K562 (cell line): ENCODE measurements around the gene CCNY. TPM values are rescaled to one million over a fixed set of nuclear protein-coding genes. Genes with fewer than 3 reads are reported as not detected.

Source experiments
- ATAC-seq: fragments of 200-7000 bp; cut with Tn5 transposase; 3 replicates; pipeline ENCODE4 v1.9.1; 2020; ENCODE audit warnings: moderate library complexity
- BruUV-seq: library from RNA; stranded (reverse); fragments of 400-500 nt; replicated peaks from 2 replicates; lab custom pipeline; 2021; lab: Mats Ljungman, UMichigan
- CTCF ChIA-PET: fragments of 300-600 bp; formaldehyde crosslinking; extraction: SDS; loops from one replicate; lab custom pipeline; 2021; ENCODE audit warnings: low intra/inter-chr PET ratio; lab: Yijun Ruan, JAX
- POLR2A ChIA-PET: fragments of 300-600, 350-650 bp; sonication (Branson Sonifier 250); formaldehyde crosslinking; extraction: SDS; loops from one replicate; lab custom pipeline; 2021; ENCODE audit warnings: antibody characterized with exemption, inconsistent platforms; lab: Yijun Ruan, JAX
- DNase-seq, 4 experiments: peaks; one replicate each; pipeline versions ENCODE4 v3.0.0 to v3.0.0-alpha.2; 2011 to 2018; ENCODE audit warnings: low spot score in 3 of 4, mixed read lengths in 3 of 4; ENCODE audit errors: extremely low read depth in 1 of 4
- FAIRE-seq: peaks from 2 replicates; lab custom pipeline; 2011; peaks lifted over from hg19 to GRCh38; lab: Jason Lieb, UNC
- H2AFZ ChIP-seq: 2 replicates; pipeline ENCODE4 v1.6.0; 2011; ENCODE audit warnings: low read depth, low read length, control low read depth, inconsistent platforms
- H3K27ac ChIP-seq: fragments of 200-600 bp; 3 replicates; pipeline ENCODE4 v1.8.0; 2011; ENCODE audit warnings: low read depth, mild to moderate bottlenecking, control low read depth, inconsistent platforms, low read length, moderate library complexity, mixed read lengths; ENCODE audit errors: extremely low read depth
- H3K27me3 ChIP-seq, 2 experiments: fragments of 300-600 bp in 1 of 2; 2 replicates in 1 of 2; 3 replicates in 1 of 2; pipeline versions ENCODE4 v1.6.0 to v1.8.0; 2011; ENCODE audit warnings: inconsistent platforms in 2 of 2, low read length in 2 of 2, mild to moderate bottlenecking in 1 of 2, mixed read lengths in 1 of 2, moderate library complexity in 1 of 2; ENCODE audit not compliant: control insufficient read depth in 2 of 2, insufficient read depth in 2 of 2
- H3K36me3 ChIP-seq: fragments of 300-600 bp; 3 replicates; pipeline ENCODE4 v1.8.0; 2011; ENCODE audit warnings: mild to moderate bottlenecking, low read length, inconsistent platforms; ENCODE audit not compliant: control insufficient read depth, insufficient read depth
- H3K4me1 ChIP-seq, 2 experiments: fragments of 200-600 bp in 1 of 2; replicated peaks in 1 of 2; 2 replicates in 1 of 2; 3 replicates in 1 of 2; pipeline versions ENCODE4 v1.5.1 to v1.8.0; 2011; ENCODE audit warnings: inconsistent platforms in 2 of 2, low read length in 2 of 2, mild to moderate bottlenecking in 1 of 2, mixed read lengths in 1 of 2, moderate library complexity in 1 of 2; ENCODE audit not compliant: control insufficient read depth in 2 of 2, insufficient read depth in 2 of 2
- H3K4me2 ChIP-seq: 2 replicates; pipeline ENCODE4 v1.6.1; 2011; ENCODE audit warnings: low read length, control low read depth, inconsistent platforms, mixed read lengths; ENCODE audit not compliant: insufficient read depth
- H3K4me3 ChIP-seq: fragments of 200-600 bp; sonication (generic), shearing (Covaris generic); 2 replicates; pipeline ENCODE4 v1.5.1; 2016; ENCODE audit warnings: control low read depth, inconsistent platforms
- H3K79me2 ChIP-seq: fragments of 200-600 bp; 3 replicates; pipeline ENCODE4 v1.8.0; 2011; ENCODE audit warnings: low read length, inconsistent platforms; ENCODE audit not compliant: control insufficient read depth, insufficient read depth
- H3K9ac ChIP-seq, 2 experiments: 2 replicates each; pipeline versions ENCODE4 v1.6.0 to v1.6.1; 2011; ENCODE audit warnings: low read depth in 2 of 2, low read length in 2 of 2, control low read depth in 1 of 2, inconsistent platforms in 1 of 2, mild to moderate bottlenecking in 1 of 2, mixed read lengths in 1 of 2; ENCODE audit not compliant: insufficient read depth in 1 of 2
- H3K9me1 ChIP-seq: one replicate; pipeline ENCODE4 v1.6.0; 2011; ENCODE audit warnings: inconsistent platforms, mild to moderate bottlenecking, low read length, moderate library complexity; ENCODE audit not compliant: control insufficient read depth, insufficient read depth
- H3K9me3 ChIP-seq: replicated peaks from 2 replicates; pipeline ENCODE4 v1.5.1; 2011; ENCODE audit warnings: low read depth, low read length, inconsistent platforms; ENCODE audit not compliant: control insufficient read depth, insufficient read depth
- H4K20me1 ChIP-seq: replicated peaks from 2 replicates; pipeline ENCODE4 v1.6.1; 2011; ENCODE audit warnings: low read length, inconsistent platforms, mixed read lengths; ENCODE audit not compliant: control insufficient read depth, insufficient read depth
- WGBS: fragments of 100-300 bp; shearing (Covaris generic); methylation state at CpG from one replicate; pipeline ENCODE4 v1.1.6; 2016; ENCODE audit warnings: low coverage, mixed read lengths; ENCODE audit not compliant: insufficient coverage; ENCODE audit errors: missing lambda C conversion rate; 5-methylcytosine and 5-hydroxymethylcytosine counted together
- in situ Hi-C: fragments of 300-500 bp; cut with MboI; formaldehyde crosslinking; loops from 4 replicates; pipeline ENCODE4 v1.15.0; 2018; ENCODE audit warnings: inconsistent platforms, mixed read lengths
- intact Hi-C: fragments of 100-400 bp; cut with micrococcal nuclease; formaldehyde crosslinking; loops from 2 replicates; pipeline ENCODE4 v1.14.2; 2022
- polyA plus RNA-seq, 8 experiments: library from polyadenylated mRNA; depleted of rRNA in 4 of 8; stranded (reverse) in 5 of 8; unstranded in 3 of 8; fragments of >200 nt; fragmentation: Nextera tagmentation in 2 of 8; fragmentation: Illumina TruSeq in 1 of 8; extraction: Ambion mirVana in 2 of 8; extraction: Trizol in 1 of 8; gene quantifications; 2 replicates each; pipeline versions ENCODE4 v1.2.1 to v1.2.3, GENCODE V29; 2011 to 2014; ENCODE audit warnings: inconsistent platforms in 1 of 8, missing spikeins in 1 of 8
- total RNA-seq, 7 experiments: library from RNA; depleted of rRNA in 6 of 7; stranded (reverse); fragments of >200 nt in 6 of 7; fragmentation: Illumina TruSeq in 2 of 7; extraction: Trizol in 2 of 7; gene quantifications; 2 replicates each; pipeline versions ENCODE4 v1.2.1 to v1.2.3, GENCODE V29; 2011 to 2021; ENCODE audit warnings: low replicate concordance in 1 of 7
- TF ChIP-seq, protein P1 (sequence below): fragments of 450-650 bp; formaldehyde crosslinking; conservative IDR thresholded peaks from 2 replicates; pipeline ENCODE4 v1.4.0; 2022; ENCODE audit warnings: mild to moderate bottlenecking, missing genetic modification characterization
- TF ChIP-seq, protein P2 (sequence below), 3 experiments: IDR thresholded peaks in 2 of 3; conservative IDR thresholded peaks in 1 of 3; 2 replicates each; pipeline ENCODE4 v1.5.1; 2011 to 2012; ENCODE audit warnings: low read length in 3 of 3, mild to moderate bottlenecking in 3 of 3, control low read depth in 2 of 3, improper control_type of control experiment in 1 of 3, inconsistent platforms in 1 of 3, low read depth in 1 of 3, mixed read lengths in 1 of 3, moderate library complexity in 1 of 3; ENCODE audit not compliant: insufficient read depth in 2 of 3

CCNY gene
- total and polyA plus RNA-seq, 9 of the 15 experiments (the other 6 are each of a cell fraction or from before 2014, with no cell fraction given), result 8.4 to 109 (median 38.6) TPM

DNA sequence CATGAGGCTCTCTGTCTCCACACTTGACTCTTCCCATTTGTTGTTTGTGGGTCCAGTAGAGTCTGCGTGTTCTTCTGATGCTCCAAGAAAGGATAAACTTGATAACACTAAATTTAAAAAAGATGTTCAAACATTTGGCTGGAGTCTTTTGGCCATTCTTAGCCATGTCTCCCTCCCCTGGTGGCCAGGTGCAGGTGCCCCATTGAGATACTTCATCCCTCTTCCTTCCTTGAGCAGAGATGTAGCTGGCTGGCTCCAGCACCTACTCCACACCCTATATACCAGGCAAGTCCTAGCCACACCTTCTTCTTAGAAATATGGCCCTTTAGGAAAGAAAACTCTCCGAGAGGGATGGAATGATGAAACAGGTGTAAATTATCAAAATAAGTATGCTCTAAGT is 165.6 kb downstream of the CCNY start:
- WGBS, result 86% methylated on average over 2 of the region's 2 CpGs

More for the DNA sequence above, 165.6 kb downstream of the CCNY start:
- H4K20me1 ChIP-seq, result peaks cover 5% of the 10 kb centered on the region
- peak; percentile 59; the same call in 2 of the 3 replicates for ATAC-seq
- H3K9me3 ChIP-seq, result no peaks in the 10 kb centered on the region
- H3K4me1 ChIP-seq, result peaks cover 0 to 10% of the 10 kb centered on the region in 2 experiments; a peak in 3 of 5 replicates
- H3K4me3 ChIP-seq, result no peak overlapping the region
- H3K27ac ChIP-seq, result no peak overlapping the region
- no peak overlapping the region for H2AFZ ChIP-seq
- no peak for FAIRE-seq
- H3K4me2 ChIP-seq, result no peak overlapping the region
- H3K27me3 ChIP-seq, result no peaks in the 10 kb centered on the region
- ChIA-PET POLR2A (interaction anchor here (0.6 to 1.1 kb wide), 2 partner anchors 10 to 1426 kb away, joined by 3 read pairs; no protein-coding TSS in a partner anchor), CTCF (no interaction called here)
- intact Hi-C loops, result no loop called here
- peaks cover 12% of the 10 kb centered on the region; the same call in 2 of the 3 replicates for H3K36me3 ChIP-seq
- no TSS peak for BruUV-seq
- H3K79me2 ChIP-seq, result peaks cover 52% of the 10 kb centered on the region
- H3K9me1 ChIP-seq, result no peaks in the 10 kb centered on the region
- in situ Hi-C loops, result loop anchor here (10.0 kb wide), 1 partner anchor 267 kb away; no protein-coding TSS in a partner anchor
- DNase-seq, result peak in 1 of 4 experiments; percentile 24
- TF ChIP-seq, protein P1, sequence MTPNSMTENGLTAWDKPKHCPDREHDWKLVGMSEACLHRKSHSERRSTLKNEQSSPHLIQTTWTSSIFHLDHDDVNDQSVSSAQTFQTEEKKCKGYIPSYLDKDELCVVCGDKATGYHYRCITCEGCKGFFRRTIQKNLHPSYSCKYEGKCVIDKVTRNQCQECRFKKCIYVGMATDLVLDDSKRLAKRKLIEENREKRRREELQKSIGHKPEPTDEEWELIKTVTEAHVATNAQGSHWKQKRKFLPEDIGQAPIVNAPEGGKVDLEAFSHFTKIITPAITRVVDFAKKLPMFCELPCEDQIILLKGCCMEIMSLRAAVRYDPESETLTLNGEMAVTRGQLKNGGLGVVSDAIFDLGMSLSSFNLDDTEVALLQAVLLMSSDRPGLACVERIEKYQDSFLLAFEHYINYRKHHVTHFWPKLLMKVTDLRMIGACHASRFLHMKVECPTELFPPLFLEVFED (CRISPR knock-in tag), result no peak
- TF ChIP-seq, protein P2, sequence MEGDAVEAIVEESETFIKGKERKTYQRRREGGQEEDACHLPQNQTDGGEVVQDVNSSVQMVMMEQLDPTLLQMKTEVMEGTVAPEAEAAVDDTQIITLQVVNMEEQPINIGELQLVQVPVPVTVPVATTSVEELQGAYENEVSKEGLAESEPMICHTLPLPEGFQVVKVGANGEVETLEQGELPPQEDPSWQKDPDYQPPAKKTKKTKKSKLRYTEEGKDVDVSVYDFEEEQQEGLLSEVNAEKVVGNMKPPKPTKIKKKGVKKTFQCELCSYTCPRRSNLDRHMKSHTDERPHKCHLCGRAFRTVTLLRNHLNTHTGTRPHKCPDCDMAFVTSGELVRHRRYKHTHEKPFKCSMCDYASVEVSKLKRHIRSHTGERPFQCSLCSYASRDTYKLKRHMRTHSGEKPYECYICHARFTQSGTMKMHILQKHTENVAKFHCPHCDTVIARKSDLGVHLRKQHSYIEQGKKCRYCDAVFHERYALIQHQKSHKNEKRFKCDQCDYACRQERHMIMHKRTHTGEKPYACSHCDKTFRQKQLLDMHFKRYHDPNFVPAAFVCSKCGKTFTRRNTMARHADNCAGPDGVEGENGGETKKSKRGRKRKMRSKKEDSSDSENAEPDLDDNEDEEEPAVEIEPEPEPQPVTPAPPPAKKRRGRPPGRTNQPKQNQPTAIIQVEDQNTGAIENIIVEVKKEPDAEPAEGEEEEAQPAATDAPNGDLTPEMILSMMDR (IDR thresholded peaks at IDR 0.05 in 2 of 3, conservative IDR thresholded peaks at IDR 0.05 in 1 of 3; ENCODE audit: insufficient read depth in 2 of 3, low read depth in 1 of 3, low read length in 3 of 3), result peak in 1 of 3 experiments; percentile 33; a peak in 1 of 6 replicates
- H3K9ac ChIP-seq, result no peak overlapping the region
